SK-N-MC (cell line): ENCODE results near the gene UBL5.
"Not testable (repeated sequence)": the region's sequence is repeated elsewhere in the genome, so short reads cannot be mapped to it uniquely, and the experiment has no call there.

Source experiments
- DNase-seq: peaks from one replicate; pipeline ENCODE4 v3.0.0-alpha.2; 2011; ENCODE audit warnings: low read depth, low spot score
- H3K27ac ChIP-seq: fragments of 200-600 bp; sonication (generic); 2 replicates; pipeline ENCODE4 v1.5.1; 2016; ENCODE audit warnings: mixed run types
- H3K36me3 ChIP-seq: fragments of 200-600 bp; sonication (generic); 2 replicates; pipeline ENCODE4 v1.6.1; 2017; ENCODE audit warnings: antibody characterized with exemption, low read length, mixed read lengths; ENCODE audit not compliant: insufficient read depth
- H3K4me3 ChIP-seq: fragments of 200-600 bp; sonication (generic); 2 replicates; pipeline ENCODE4 v1.5.1; 2016
- H3K9ac ChIP-seq: fragments of 200-600 bp; sonication (generic); 2 replicates; pipeline ENCODE4 v1.8.0; 2017; ENCODE audit warnings: mixed run types, mixed read lengths; ENCODE audit not compliant: insufficient read length
- H3K9me3 ChIP-seq: fragments of 200-600 bp; sonication (generic); 2 replicates; pipeline ENCODE4 v1.6.1; 2017; ENCODE audit warnings: low read depth, mild to moderate bottlenecking, antibody characterized with exemption, low read length, moderate library complexity, mixed read lengths
- EZH2 ChIP-seq: fragments of 200-600 bp; sonication (generic); IDR thresholded peaks from one replicate; pipeline ENCODE4 v1.6.1; 2017; ENCODE audit warnings: antibody characterized with exemption
- FOXP2 ChIP-seq: optimal IDR thresholded peaks from 2 replicates; pipeline ENCODE3; 2011; ENCODE audit warnings: mild to moderate bottlenecking, moderate library complexity; ENCODE audit not compliant: insufficient read depth; ENCODE audit errors: extremely low read length, control extremely low read depth
- POLR2AphosphoS5 ChIP-seq: IDR thresholded peaks from 2 replicates; pipeline ENCODE4 v1.6.1; 2012; ENCODE audit warnings: mild to moderate bottlenecking, low read depth, low read length, borderline replicate concordance

UBL5 gene

DNA sequence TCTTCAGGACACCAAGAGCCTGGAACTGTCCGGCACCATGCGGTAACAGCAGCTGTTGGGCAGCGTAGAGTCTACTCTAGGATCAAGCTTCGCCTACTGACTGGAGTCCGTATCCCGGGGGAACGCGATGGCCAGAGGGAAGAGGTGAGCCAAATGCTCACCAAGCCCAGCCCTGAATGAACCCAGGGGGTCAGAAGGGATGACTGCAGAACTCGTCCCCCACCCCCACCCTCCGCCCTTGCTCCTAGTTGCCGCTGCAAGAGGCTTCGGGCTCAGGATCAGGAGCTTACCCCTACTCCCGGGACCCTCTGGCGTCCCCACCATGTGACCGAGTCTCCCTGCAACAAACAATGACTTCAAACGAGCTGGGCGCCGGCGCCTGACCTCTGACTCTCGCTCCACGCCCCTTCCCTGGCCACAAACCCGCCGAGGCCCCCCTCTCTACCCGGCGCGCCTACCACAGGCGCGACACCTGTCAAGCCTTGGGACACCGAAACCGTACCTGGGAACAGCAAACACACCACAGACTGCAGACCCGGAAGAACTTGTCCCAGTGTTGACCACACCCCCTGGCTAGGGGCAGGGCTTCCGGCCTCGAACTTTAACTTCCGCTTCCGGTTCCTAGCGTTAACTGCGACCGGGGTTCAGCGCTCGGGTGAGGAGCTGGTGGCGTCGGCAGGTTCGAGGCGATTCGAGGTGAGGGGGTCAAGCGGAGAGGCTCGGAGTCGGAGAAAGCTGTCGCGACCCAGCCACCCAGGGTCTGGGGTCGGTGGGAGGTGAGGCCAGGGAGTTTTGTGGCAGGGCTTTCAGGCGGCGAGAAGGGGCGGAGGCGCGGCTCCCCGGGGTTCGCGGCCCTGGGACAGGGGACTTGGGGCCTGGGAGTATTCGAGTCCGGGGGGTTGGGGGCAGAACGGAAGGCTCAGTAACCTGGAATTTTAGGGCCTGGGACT lies at the start of gene UBL5:
Gene UBL5 (plus strand): TSS at position 630 of the 950 bp plus-strand sequence. CDS start 420 bp downstream, outside the sequence.
- peak within 1 kb of the TSS; percentile 98 for H3K9ac ChIP-seq
- H3K9me3 ChIP-seq = no peaks in the 10 kb centered on the region
- peak; percentile 47 for DNase-seq
- 0 out of 2 replicates have a peak within 1 kb of the TSS, but pooled peaks have one; percentile 16 for H3K27ac ChIP-seq
- peak within 1 kb of the TSS; percentile 96 for H3K4me3 ChIP-seq
- H3K36me3 ChIP-seq = peaks cover 13% of the 10 kb centered on the region
- TF ChIP-seq POLR2AphosphoS5 = peak; percentile 99
- TF ChIP-seq EZH2 = no peak
- TF ChIP-seq FOXP2 = peak; percentile 65

DNA sequence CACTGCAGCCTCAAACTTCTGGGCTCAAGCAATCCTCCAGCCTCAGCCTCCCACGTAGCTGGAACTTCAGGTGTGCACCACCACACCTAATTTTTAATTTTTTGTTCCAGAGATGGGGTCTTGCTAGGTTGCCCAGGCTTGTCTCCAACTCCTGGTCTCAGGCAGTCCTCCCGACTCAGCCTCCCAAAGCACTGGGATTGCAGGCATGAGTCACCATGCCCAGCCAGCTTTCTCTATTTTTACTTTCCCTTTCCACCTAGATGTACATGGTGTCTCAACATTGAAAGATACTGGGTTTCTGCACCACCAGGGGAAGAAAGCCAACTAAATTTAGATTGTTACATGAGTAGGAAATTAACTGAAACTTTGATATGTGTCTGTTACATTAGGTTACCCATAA lies 45.4 kb upstream of the UBL5 start:
- H3K9ac ChIP-seq = no peak overlapping the region
- H3K9me3 ChIP-seq = no peaks in the 10 kb centered on the region
- TF ChIP-seq FOXP2 (no peak), POLR2AphosphoS5 (no peak), EZH2 (no peak)
- no peak overlapping the region for H3K27ac ChIP-seq
- no peak for DNase-seq
- H3K4me3 ChIP-seq = no peak overlapping the region
- H3K36me3 ChIP-seq = no peaks in the 10 kb centered on the region

DNA sequence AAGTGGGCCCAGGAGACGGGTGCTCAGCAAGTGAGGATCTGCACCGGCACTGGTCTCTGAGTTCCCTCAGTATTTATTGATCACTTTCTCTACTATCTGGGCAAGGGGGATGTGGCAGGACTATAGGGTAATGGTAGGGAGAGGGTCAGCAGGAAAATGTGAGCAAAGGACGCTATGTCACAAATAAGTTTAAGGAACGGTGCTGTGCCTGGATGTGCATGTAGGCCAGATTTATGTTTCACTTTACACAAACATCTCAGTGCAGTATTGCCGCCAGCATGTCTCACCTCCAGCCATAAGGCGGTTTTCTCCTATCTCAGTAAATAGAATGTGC lies 43.6 kb upstream of the UBL5 start:
- H3K27ac ChIP-seq, H3K9ac ChIP-seq, H3K4me3 ChIP-seq, H3K9me3 ChIP-seq, H3K36me3 ChIP-seq, DNase-seq: not testable (repeated sequence)

DNA sequence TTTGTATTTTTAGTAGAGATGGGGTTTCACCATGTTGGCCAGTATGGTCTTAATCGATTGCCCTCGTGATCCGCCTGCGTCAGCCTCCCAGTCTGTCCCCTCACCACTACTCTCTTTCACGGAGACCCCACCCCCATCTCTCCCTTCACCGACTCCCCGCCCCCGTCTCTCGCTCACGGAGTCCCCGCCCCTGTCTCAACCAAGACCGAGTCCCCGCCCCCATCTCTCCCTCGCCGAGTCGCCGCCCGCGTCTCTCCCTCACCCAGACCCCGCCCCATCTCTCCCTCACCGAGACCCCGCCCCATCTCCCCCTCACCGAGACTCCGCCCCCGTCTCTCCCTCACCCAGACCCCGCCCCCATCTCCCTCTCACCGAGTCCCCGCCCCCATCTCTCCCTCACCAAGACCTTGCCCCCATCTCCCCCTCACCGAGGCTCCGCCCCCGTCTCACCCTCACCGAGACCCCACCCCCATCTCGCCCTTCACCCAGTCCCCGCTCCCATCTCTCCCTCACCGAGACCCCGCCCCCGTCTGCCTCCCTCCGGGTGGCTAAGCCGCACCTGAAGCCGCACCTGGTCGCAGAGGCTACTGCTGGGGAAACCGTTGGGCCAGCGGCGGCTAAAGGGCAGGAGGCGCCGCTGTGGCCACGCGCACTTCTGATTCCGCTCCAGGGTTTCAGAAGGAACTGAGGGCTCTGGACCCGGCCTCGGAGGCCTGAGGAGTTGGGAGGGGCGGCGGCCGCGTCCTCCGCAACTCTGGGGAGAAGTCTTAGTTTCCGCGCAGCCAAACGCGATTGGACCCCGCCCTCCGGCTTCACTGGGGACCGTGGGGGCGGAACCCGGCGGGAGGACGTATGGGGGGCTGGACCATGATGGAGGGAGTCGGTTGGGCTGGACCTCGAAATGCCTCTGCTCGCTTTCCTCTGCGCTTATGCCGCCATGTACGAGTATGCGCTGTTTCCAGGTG lies 42.1 kb upstream of the UBL5 start:
- TF ChIP-seq EZH2 (no peak), POLR2AphosphoS5 (no peak), FOXP2 (no peak)
- H3K36me3 ChIP-seq = no peaks in the 10 kb centered on the region
- H3K27ac ChIP-seq = no peak overlapping the region
- H3K9me3 ChIP-seq = no peaks in the 10 kb centered on the region
- H3K4me3 ChIP-seq = peak overlapping the region; percentile 30; the same call in 1 of the 2 replicates
- no peak overlapping the region for H3K9ac ChIP-seq
- DNase-seq = peak; percentile 16

DNA sequence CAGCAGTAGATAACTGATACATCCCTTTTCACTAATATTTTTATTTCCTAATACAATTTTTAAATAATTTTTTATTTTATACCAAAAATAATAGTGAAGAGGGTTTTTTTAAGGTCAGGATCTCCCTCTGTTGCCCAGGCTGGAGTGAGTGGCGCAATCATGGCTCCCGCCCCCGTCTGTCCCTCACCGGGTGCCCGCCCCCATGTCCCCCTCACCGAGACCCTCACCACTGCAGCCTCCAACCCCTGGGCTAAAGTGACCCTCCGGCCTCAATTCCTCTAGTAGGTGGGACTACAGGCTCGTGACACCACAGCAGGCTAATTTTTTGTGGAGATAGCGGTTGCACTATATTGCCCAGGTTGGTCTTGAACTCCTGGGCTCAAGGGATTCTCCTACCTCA lies 41.4 kb upstream of the UBL5 start:
- DNase-seq = no peak
- Histone ChIP-seq H3K27ac (no peak overlapping the region), H3K9ac (no peak overlapping the region), H3K9me3 (no peaks in the 10 kb centered on the region), H3K36me3 (no peaks in the 10 kb centered on the region), H3K4me3 (no peak overlapping the region)
- no peak for TF ChIP-seq FOXP2

DNA sequence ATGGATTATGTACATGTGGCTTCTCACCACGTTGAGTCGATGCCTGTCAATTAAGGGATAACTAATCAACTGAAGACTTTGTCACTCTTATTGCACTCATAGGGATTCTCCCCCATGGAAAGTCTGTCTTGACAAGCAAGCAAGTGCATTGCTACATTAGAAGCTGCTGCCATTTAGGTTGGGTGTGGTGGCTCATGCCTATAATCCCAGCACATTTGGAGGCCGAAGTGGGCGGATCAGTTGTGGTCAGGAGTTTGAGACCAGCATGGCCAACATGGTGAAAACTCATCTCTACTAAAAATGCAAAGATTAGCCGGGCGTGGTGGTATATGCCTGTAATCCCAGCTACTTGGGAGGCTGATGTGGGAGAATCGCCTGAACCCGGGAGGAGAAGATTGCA lies 40.9 kb upstream of the UBL5 start:
- Histone ChIP-seq H3K4me3 (no peak overlapping the region), H3K36me3 (no peaks in the 10 kb centered on the region), H3K27ac (no peak overlapping the region), H3K9me3 (no peaks in the 10 kb centered on the region), H3K9ac (no peak overlapping the region)
- no peak for DNase-seq
- TF ChIP-seq POLR2AphosphoS5 (no peak), EZH2 (no peak), FOXP2 (no peak)

DNA sequence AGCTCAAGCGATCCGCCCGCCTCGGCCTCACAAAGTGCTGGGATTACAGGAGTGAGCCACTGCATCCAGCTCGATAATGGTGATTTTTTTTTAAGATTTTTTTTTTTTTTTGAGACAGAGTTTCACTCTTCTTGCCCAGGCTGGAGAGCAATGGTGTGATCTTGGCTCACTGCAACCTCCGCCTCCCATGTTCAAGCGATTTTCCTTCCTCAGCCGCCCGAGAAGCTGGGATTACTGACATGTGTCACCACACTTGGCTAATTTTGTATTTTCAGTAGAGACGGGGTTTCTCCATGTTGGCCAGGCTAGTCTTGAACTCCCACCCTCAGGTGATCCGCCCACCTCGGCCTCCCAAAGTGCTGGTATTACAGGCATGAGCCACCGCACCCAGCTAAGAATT lies 39.1 kb upstream of the UBL5 start:
- H3K36me3 ChIP-seq, DNase-seq, H3K9ac ChIP-seq, H3K27ac ChIP-seq, H3K9me3 ChIP-seq, H3K4me3 ChIP-seq: not testable (repeated sequence)

DNA sequence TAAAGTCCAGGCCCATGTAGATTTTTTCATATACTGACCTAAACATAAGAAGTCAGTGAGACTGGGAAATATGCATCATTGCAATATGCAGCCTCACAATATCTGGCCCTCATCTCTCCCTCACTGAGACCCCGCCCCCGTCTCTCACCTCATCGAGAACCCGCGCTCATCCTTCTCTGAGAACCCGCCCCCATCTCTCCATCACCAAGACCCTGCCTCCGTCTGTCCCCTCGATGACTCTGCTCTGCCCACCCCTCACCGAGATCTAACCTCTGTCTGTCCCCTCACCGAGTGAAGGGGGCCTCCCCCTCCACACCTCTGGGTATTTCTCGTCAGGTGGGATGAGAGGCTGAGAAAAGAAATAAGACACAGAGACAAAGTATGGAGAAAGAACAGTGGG lies 38.7 kb upstream of the UBL5 start:
- DNase-seq = no peak
- H3K4me3 ChIP-seq = no peak overlapping the region
- no peak overlapping the region for H3K9ac ChIP-seq

DNA sequence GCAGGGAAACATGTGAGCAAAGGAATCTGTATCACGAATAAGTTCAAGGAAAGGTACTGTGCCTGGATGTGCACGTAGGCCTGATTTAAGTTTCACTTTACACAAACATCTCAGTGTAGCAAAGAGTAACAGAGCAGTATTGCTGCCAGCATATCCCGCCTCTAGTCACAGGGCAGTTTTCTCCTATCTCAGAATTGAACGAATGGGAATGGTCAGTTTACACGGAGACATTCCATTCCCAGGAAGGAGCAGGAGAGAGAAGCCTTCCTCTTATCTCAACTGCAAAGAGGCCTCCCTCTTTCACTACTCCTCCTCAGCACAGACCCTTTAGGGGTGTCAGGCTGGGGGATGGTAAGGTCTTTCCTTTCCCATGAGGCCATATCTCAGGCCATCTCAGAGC lies 38.1 kb upstream of the UBL5 start:
- H3K4me3 ChIP-seq, H3K36me3 ChIP-seq, DNase-seq, H3K27ac ChIP-seq, H3K9ac ChIP-seq, H3K9me3 ChIP-seq: not testable (repeated sequence)

More for the DNA sequence above, 38.7 kb upstream of the UBL5 start:
- no peak overlapping the region for H3K27ac ChIP-seq
- TF ChIP-seq POLR2AphosphoS5 (no peak), FOXP2 (no peak), EZH2 (no peak)
- H3K36me3 ChIP-seq = no peaks in the 10 kb centered on the region
- H3K9me3 ChIP-seq = no peaks in the 10 kb centered on the region

DNA sequence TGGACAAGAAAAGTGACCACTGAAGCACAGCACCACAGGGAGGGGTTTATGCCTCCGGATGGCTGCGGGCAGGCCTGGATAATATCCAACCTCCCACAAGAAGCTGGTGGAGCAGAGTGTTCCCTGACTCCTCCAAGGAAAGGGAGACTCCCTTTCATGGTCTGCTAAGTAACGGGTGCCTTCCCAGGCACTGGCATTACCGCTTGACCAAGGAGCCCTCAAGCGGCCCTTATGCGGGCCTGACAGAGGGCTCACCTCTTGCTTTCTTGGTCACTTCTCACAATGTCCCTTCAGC lies 36.7 kb upstream of the UBL5 start:
- H3K9me3 ChIP-seq, H3K36me3 ChIP-seq, H3K9ac ChIP-seq, H3K27ac ChIP-seq, DNase-seq: not testable (repeated sequence)
- H3K4me3 ChIP-seq = peak overlapping the region; percentile 76
